H1 (cell line): ENCODE measurements around the gene FHIP1B. TPM values are rescaled to one million over a fixed set of nuclear protein-coding genes. Genes with fewer than 3 reads are reported as not detected.

Experiments
- CTCF ChIA-PET: fragments of 300-600 bp; sonication (Branson Sonifier 250); formaldehyde crosslinking; loops from one replicate; lab custom pipeline; 2021; ENCODE audit not compliant: partially characterized antibody; lab: Charles Lee
- POLR2A ChIA-PET: fragments of 300-600 bp; sonication (Branson Sonifier 250); formaldehyde crosslinking; loops from one replicate; lab custom pipeline; 2021; ENCODE audit warnings: inconsistent platforms; ENCODE audit not compliant: partially characterized antibody; lab: Charles Lee
- DNase-seq, 2 experiments: peaks; one replicate each; pipeline versions ENCODE4 v3.0.0 to v3.0.0-alpha.2; 2010 to 2022; ENCODE audit warnings: low spot score in 2 of 2, low read depth in 1 of 2, mixed read lengths in 1 of 2
- FAIRE-seq: peaks from 2 replicates; lab custom pipeline; 2011; peaks lifted over from hg19 to GRCh38; lab: Jason Lieb, UNC
- H2AFZ ChIP-seq: 2 replicates; pipeline ENCODE4 v1.8.1; 2012; ENCODE audit warnings: low read length, inconsistent platforms
- H2AK5ac ChIP-seq: 2 replicates; pipeline ENCODE4 v1.6.1; 2013; ENCODE audit warnings: low read depth, low read length
- H2BK120ac ChIP-seq: replicated peaks from 2 replicates; pipeline ENCODE3; 2013; ENCODE audit warnings: low read depth, low read length, inconsistent platforms
- H2BK12ac ChIP-seq: 2 replicates; pipeline ENCODE4 v1.6.1; 2013; ENCODE audit warnings: low read depth, low read length
- H2BK15ac ChIP-seq: 2 replicates; pipeline ENCODE4 v1.6.1; 2013; ENCODE audit warnings: low read length
- H2BK20ac ChIP-seq: 2 replicates; pipeline ENCODE4 v1.6.1; 2013; ENCODE audit warnings: low read length
- H2BK5ac ChIP-seq: 2 replicates; pipeline ENCODE4 v1.6.1; 2013; ENCODE audit warnings: low read depth, low read length
- H3K14ac ChIP-seq: 2 replicates; pipeline ENCODE4 v1.6.1; 2013; ENCODE audit warnings: inconsistent platforms; ENCODE audit not compliant: insufficient read length
- H3K18ac ChIP-seq: 2 replicates; pipeline ENCODE4 v1.6.1; 2013; ENCODE audit warnings: low read length; ENCODE audit errors: extremely low read depth
- H3K23ac ChIP-seq: 2 replicates; pipeline ENCODE4 v1.6.1; 2013; ENCODE audit warnings: inconsistent platforms; ENCODE audit not compliant: insufficient read length
- H3K23me2 ChIP-seq: 2 replicates; pipeline ENCODE4 v1.6.1; 2013; ENCODE audit warnings: low read depth, low read length
- H3K27ac ChIP-seq: 2 replicates; pipeline ENCODE4 v1.6.1; 2011; ENCODE audit warnings: low read depth, low read length, inconsistent platforms
- H3K27me3 ChIP-seq, 4 experiments: replicated peaks in 1 of 4; 1 replicate in 1 of 4; 2 replicates in 3 of 4; pipeline versions ENCODE4 v1.6.1 to v1.8.1; 2011 to 2013; ENCODE audit warnings: low read length in 3 of 4, mild to moderate bottlenecking in 3 of 4, inconsistent platforms in 2 of 4, mixed read lengths in 2 of 4, moderate library complexity in 1 of 4; ENCODE audit not compliant: control insufficient read depth in 3 of 4, insufficient read depth in 3 of 4; ENCODE audit errors: extremely low read depth in 1 of 4
- H3K36me3 ChIP-seq, 4 experiments: 2 replicates each; pipeline versions ENCODE4 v1.6.1 to v1.8.1; 2011 to 2013; ENCODE audit warnings: mild to moderate bottlenecking in 4 of 4, low read length in 3 of 4, moderate library complexity in 2 of 4, control low read depth in 1 of 4, inconsistent platforms in 1 of 4; ENCODE audit not compliant: insufficient read depth in 4 of 4, control insufficient read depth in 2 of 4
- H3K4ac ChIP-seq: replicated peaks from 2 replicates; pipeline ENCODE3; 2013; ENCODE audit warnings: low read length, low read depth, mixed read lengths, inconsistent platforms; ENCODE audit not compliant: insufficient read length
- H3K4me1 ChIP-seq, 4 experiments: replicated peaks in 1 of 4; 1 replicate in 1 of 4; 2 replicates in 3 of 4; pipeline versions ENCODE4 v1.6.1 to v1.8.1; 2011 to 2013; ENCODE audit warnings: low read length in 3 of 4, inconsistent platforms in 2 of 4, mixed read lengths in 1 of 4; ENCODE audit not compliant: insufficient read depth in 4 of 4, control insufficient read depth in 3 of 4
- H3K4me2 ChIP-seq, 2 experiments: 2 replicates each; pipeline versions ENCODE4 v1.6.1 to v1.8.1; 2011 to 2013; ENCODE audit warnings: low read depth in 2 of 2, low read length in 2 of 2, control low read depth in 1 of 2, inconsistent platforms in 1 of 2, mild to moderate bottlenecking in 1 of 2; ENCODE audit not compliant: insufficient read depth in 1 of 2
- H3K4me3 ChIP-seq, 4 experiments: fragments of 200-600, 300-600 bp in 1 of 4; sonication (generic), shearing (Covaris generic), sonication (Bioruptor Twin) in 1 of 4; 2 replicates each; pipeline versions ENCODE4 v1.5.1 to v1.8.1; 2011 to 2016; ENCODE audit warnings: low read length in 4 of 4, low read depth in 3 of 4, control low read depth in 2 of 4, inconsistent platforms in 2 of 4, mild to moderate bottlenecking in 2 of 4, mixed read lengths in 1 of 4, moderate library complexity in 1 of 4; ENCODE audit not compliant: insufficient read depth in 2 of 4; ENCODE audit errors: extremely low read depth in 1 of 4
- H3K56ac ChIP-seq: replicated peaks from 2 replicates; pipeline ENCODE3; 2013; ENCODE audit warnings: low read depth, mild to moderate bottlenecking, mixed read lengths, low read length, inconsistent platforms; ENCODE audit not compliant: insufficient read length
- H3K79me1 ChIP-seq: 2 replicates; pipeline ENCODE4 v1.6.1; 2013; ENCODE audit warnings: low read depth, low read length, control low read depth
- H3K79me2 ChIP-seq, 2 experiments: 2 replicates each; pipeline versions ENCODE4 v1.6.1 to v1.8.1; 2012 to 2013; ENCODE audit warnings: low read length in 2 of 2, mild to moderate bottlenecking in 2 of 2, inconsistent platforms in 1 of 2; ENCODE audit not compliant: insufficient read depth in 2 of 2, control insufficient read depth in 1 of 2
- H3K9ac ChIP-seq, 4 experiments: replicated peaks in 1 of 4; 1 replicate in 1 of 4; 2 replicates in 3 of 4; pipeline versions ENCODE4 v1.6.1 to v1.8.1; 2011 to 2013; ENCODE audit warnings: low read depth in 3 of 4, low read length in 3 of 4, control low read depth in 2 of 4, mild to moderate bottlenecking in 2 of 4, moderate library complexity in 2 of 4, inconsistent platforms in 1 of 4; ENCODE audit errors: extremely low read depth in 1 of 4
- H3K9me3 ChIP-seq, 2 experiments: 2 replicates each; pipeline versions ENCODE4 v1.6.1 to v1.8.1; 2012 to 2013; ENCODE audit warnings: mild to moderate bottlenecking in 2 of 2, moderate library complexity in 2 of 2, control low read depth in 1 of 2, inconsistent platforms in 1 of 2, low read depth in 1 of 2, low read length in 1 of 2, mixed read lengths in 1 of 2; ENCODE audit not compliant: insufficient read depth in 2 of 2
- H4K20me1 ChIP-seq, 2 experiments: replicated peaks in 1 of 2; 2 replicates each; pipeline versions ENCODE3 to v1.8.1; 2011 to 2013; ENCODE audit warnings: inconsistent platforms in 2 of 2, low read length in 2 of 2, mild to moderate bottlenecking in 1 of 2; ENCODE audit not compliant: insufficient read depth in 2 of 2, control insufficient read depth in 1 of 2
- H4K5ac ChIP-seq: 2 replicates; pipeline ENCODE4 v1.6.1; 2013; ENCODE audit warnings: low read length, low read depth, mixed read lengths, inconsistent platforms; ENCODE audit not compliant: insufficient read length
- H4K8ac ChIP-seq: 2 replicates; pipeline ENCODE4 v1.8.0; 2013; ENCODE audit warnings: mild to moderate bottlenecking, moderate library complexity, low read length, inconsistent platforms; ENCODE audit not compliant: insufficient read depth; ENCODE audit errors: extremely low read depth
- H4K91ac ChIP-seq: replicated peaks from 2 replicates; pipeline ENCODE3; 2013; ENCODE audit warnings: low read length, mixed read lengths, inconsistent platforms; ENCODE audit not compliant: insufficient read length
- BRCA1 ChIP-seq: IDR thresholded peaks from 2 replicates; pipeline ENCODE4 v1.6.1; 2012; ENCODE audit warnings: low read depth, low read length, improper control_type of control experiment
- EZH2 ChIP-seq: fragments of 200-600 bp; sonication (generic); IDR thresholded peaks from 2 replicates; pipeline ENCODE4 v1.7.1; 2012; ENCODE audit warnings: low read depth, mild to moderate bottlenecking, moderate library complexity, low read length, inconsistent platforms; ENCODE audit not compliant: severe bottlenecking
- JUN ChIP-seq: IDR thresholded peaks from 2 replicates; pipeline ENCODE4 v1.6.1; 2011; ENCODE audit warnings: low read depth, mild to moderate bottlenecking, improper control_type of control experiment, low read length
- MAFK ChIP-seq: IDR thresholded peaks from 2 replicates; pipeline ENCODE4 v1.6.1; 2012; ENCODE audit warnings: low read depth, mild to moderate bottlenecking, improper control_type of control experiment, low read length
- POLR2A ChIP-seq, 2 experiments: IDR thresholded peaks; 1 replicate in 1 of 2; 2 replicates in 1 of 2; pipeline ENCODE4 v1.6.1; 2011; ENCODE audit warnings: low read depth in 2 of 2, low read length in 2 of 2, mild to moderate bottlenecking in 2 of 2; ENCODE audit errors: control extremely low read depth in 1 of 2
- RFX5 ChIP-seq: IDR thresholded peaks from 2 replicates; pipeline ENCODE4 v1.6.1; 2011; ENCODE audit warnings: low read depth, low read length, improper control_type of control experiment, borderline replicate concordance
- SAP30 ChIP-seq: fragments of 300-600 bp; sonication (generic); IDR thresholded peaks from 2 replicates; pipeline ENCODE4 v1.7.1; 2012; ENCODE audit warnings: low read length, moderate library complexity, mild to moderate bottlenecking, inconsistent platforms; ENCODE audit not compliant: insufficient read depth, insufficient replicate concordance
- SIN3A ChIP-seq, 2 experiments: IDR thresholded peaks in 1 of 2; conservative IDR thresholded peaks in 1 of 2; 2 replicates each; pipeline ENCODE4 v1.6.1; 2011 to 2012; ENCODE audit warnings: low read length in 2 of 2, improper control_type of control experiment in 1 of 2, low read depth in 1 of 2, mild to moderate bottlenecking in 1 of 2
- SP1 ChIP-seq: IDR thresholded peaks from 2 replicates; pipeline ENCODE4 v1.6.1; 2011; ENCODE audit warnings: low read depth, low read length
- SRF ChIP-seq: IDR thresholded peaks from 2 replicates; pipeline ENCODE4 v1.6.1; 2011; ENCODE audit warnings: mild to moderate bottlenecking, low read depth, low read length, moderate library complexity
- WGBS, 2 experiments: shearing (Covaris generic) in 1 of 2; methylation state at CpG; one replicate each; pipeline versions ENCODE4 v1.1.6 to v1.1.7; 2013 to 2015; ENCODE audit warnings: low lambda C conversion rate in 2 of 2, mixed read lengths in 2 of 2, inconsistent platforms in 1 of 2, low coverage in 1 of 2, missing lambda C conversion rate in 1 of 2; ENCODE audit not compliant: insufficient replicate concordance in 2 of 2, insufficient coverage in 1 of 2, insufficient read length in 1 of 2; ENCODE audit errors: extremely low coverage in 1 of 2, missing lambda C conversion rate in 1 of 2; 5-methylcytosine and 5-hydroxymethylcytosine counted together
- polyA plus RNA-seq, 7 experiments: library from polyadenylated mRNA; depleted of rRNA in 3 of 7; stranded (reverse) in 5 of 7; unstranded in 2 of 7; fragments of >200 nt in 5 of 7; fragments of 200-250 nt in 2 of 7; gene quantifications; 1 replicate in 5 of 7; 2 replicates in 1 of 7; 4 replicates in 1 of 7; pipeline versions ENCODE4 v1.2.1 to v1.2.3, GENCODE V29; 2011 to 2013; ENCODE audit warnings: missing spikeins in 2 of 7, mixed read lengths in 2 of 7
- total RNA-seq: library from RNA; stranded (reverse); fragmentation: NEBNext Ultra II Directional; extraction: Animal tissue kit (Norgen Biotek cat#: 25700); gene quantifications from 2 replicates; pipeline ENCODE4 v1.2.1, GENCODE V29; 2021
- TF ChIP-seq, protein P1 (sequence below): IDR thresholded peaks from 2 replicates; pipeline ENCODE4 v1.6.1; 2011; ENCODE audit warnings: low read length, improper control_type of control experiment

FHIP1B gene
- total and polyA plus RNA-seq, 2 of the 8 experiments (the other 6 are each of a cell fraction or from before 2014, with no cell fraction given), result 16.8 to 41.9 TPM

- Histone ChIP-seq H2BK5ac (no peak overlapping the region), H3K4me1 (peaks cover 0 to under 1% (median 0%) of the 10 kb centered on the region in 4 experiments; a peak in 2 of 7 replicates), H3K56ac (peak overlapping the region; percentile 7), H3K9me3 (no peaks in the 10 kb centered on the region), H4K8ac (no peak overlapping the region), H3K4me2 (no peak overlapping the region), H3K23me2 (no peaks in the 10 kb centered on the region), H3K27me3 (no peaks in the 10 kb centered on the region), H2BK15ac (no peak overlapping the region), H2BK120ac (no peak overlapping the region), H4K20me1 (peaks cover 2 to 10% of the 10 kb centered on the region in 2 experiments), H2BK20ac (no peak overlapping the region), H3K79me1 (peaks cover 5% of the 10 kb centered on the region; the same call in 1 of the 2 replicates), H3K36me3 (no peaks in the 10 kb centered on the region; a peak in 2 of 8 replicates), H2BK12ac (no peak overlapping the region), H2AFZ (no peak overlapping the region), H3K23ac (no peak overlapping the region), H3K4me3 (no peak overlapping the region), H3K79me2 (peaks cover 3 to 66% of the 10 kb centered on the region in 2 experiments; a peak in 3 of 4 replicates), H4K5ac (no peak overlapping the region), H3K9ac (no peak overlapping the region), H3K18ac (no peak overlapping the region), H3K27ac (no peak overlapping the region), H2AK5ac (no peak overlapping the region), H4K91ac (no peak overlapping the region), H3K14ac (no peak overlapping the region), H3K4ac (no peak overlapping the region)
- 85% methylated on average over 3 of the region's 3 CpGs; no CpG with 5 or more reads in 1 of the 2 experiments for WGBS, 2 experiments
- ChIA-PET POLR2A (no interaction called here), CTCF (interaction anchor here (0.7 to 1.9 kb wide), 12 partner anchors 8 to 271 kb away, joined by 3 to 14 read pairs (median 3); no protein-coding TSS in a partner anchor)
- DNase-seq (no peak), FAIRE-seq (no peak)
- TF ChIP-seq, protein P1, sequence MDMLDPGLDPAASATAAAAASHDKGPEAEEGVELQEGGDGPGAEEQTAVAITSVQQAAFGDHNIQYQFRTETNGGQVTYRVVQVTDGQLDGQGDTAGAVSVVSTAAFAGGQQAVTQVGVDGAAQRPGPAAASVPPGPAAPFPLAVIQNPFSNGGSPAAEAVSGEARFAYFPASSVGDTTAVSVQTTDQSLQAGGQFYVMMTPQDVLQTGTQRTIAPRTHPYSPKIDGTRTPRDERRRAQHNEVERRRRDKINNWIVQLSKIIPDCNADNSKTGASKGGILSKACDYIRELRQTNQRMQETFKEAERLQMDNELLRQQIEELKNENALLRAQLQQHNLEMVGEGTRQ, result no peak
- TF ChIP-seq MAFK, result no peak
- no peak for TF ChIP-seq SIN3A (conservative IDR thresholded peaks at IDR 0.05 in 1 of 2, IDR thresholded peaks at IDR 0.05 in 1 of 2; ENCODE audit: low read depth in 1 of 2, low read length in 2 of 2)
- TF ChIP-seq BRCA1, result no peak
- no peak for TF ChIP-seq RFX5
- TF ChIP-seq EZH2, result no peak
- TF ChIP-seq POLR2A (IDR thresholded peaks at IDR 0.05; ENCODE audit: control extremely low read depth in 1 of 2, low read depth in 2 of 2, low read length in 2 of 2), result no peak
- TF ChIP-seq JUN, result no peak
- no peak for TF ChIP-seq SP1
- TF ChIP-seq SAP30, result no peak
- TF ChIP-seq SRF, result no peak
Measured at GRCh38 chr11:6228520-6228919, 5.9 kb downstream of the FHIP1B start.
